HepG2 (cell line): ENCODE data around the gene PRDX2. TPM values are rescaled to one million over a fixed set of nuclear protein-coding genes. Genes with fewer than 3 reads are reported as not detected.

Experiments used
- AGO1 ChIP-seq: fragments of 200-400 bp; formaldehyde crosslinking; IDR thresholded peaks from 2 replicates; pipeline ENCODE4 v1.6.1; 2017; ENCODE audit warnings: mild to moderate bottlenecking, low read depth, low read length, moderate library complexity; ENCODE audit not compliant: poor library complexity, severe bottlenecking
- ATAD3A ChIP-seq: sonication (generic); formaldehyde crosslinking; IDR thresholded peaks from 2 replicates; pipeline ENCODE4 v1.4.0; 2020; ENCODE audit warnings: missing genetic modification reagents
- ATF7 ChIP-seq, 2 experiments: fragments of 450-650 bp in 1 of 2; sonication (generic) in 1 of 2; formaldehyde crosslinking in 1 of 2; IDR thresholded peaks; 2 replicates each; pipeline versions ENCODE4 v1.4.0 to v1.6.1; 2016 to 2020; ENCODE audit warnings: antibody characterized with exemption in 1 of 2, mild to moderate bottlenecking in 1 of 2, missing genetic modification reagents in 1 of 2
- CBX5 ChIP-seq: sonication (generic); formaldehyde crosslinking; IDR thresholded peaks from 2 replicates; pipeline ENCODE4 v1.4.0; 2020; ENCODE audit warnings: missing genetic modification reagents, borderline replicate concordance
- CCDC6 ChIP-seq: sonication (generic); formaldehyde crosslinking; IDR thresholded peaks from 2 replicates; pipeline ENCODE4 v1.8.1; 2022; ENCODE audit warnings: mild to moderate bottlenecking, missing genetic modification reagents, moderate library complexity
- KMT2A ChIP-seq: sonication (generic); formaldehyde crosslinking; IDR thresholded peaks from 2 replicates; pipeline ENCODE4 v1.4.0; 2020; ENCODE audit warnings: missing genetic modification reagents
- SP140L ChIP-seq: sonication (generic); formaldehyde crosslinking; IDR thresholded peaks from 2 replicates; pipeline ENCODE4 v1.4.0; 2020; ENCODE audit warnings: missing genetic modification reagents, borderline replicate concordance
- TBL1XR1 ChIP-seq: fragments of 150-350 bp; IDR thresholded peaks from 2 replicates; pipeline ENCODE4 v1.6.1; 2014; ENCODE audit warnings: borderline replicate concordance, low read length; ENCODE audit not compliant: partially characterized antibody
- TEAD3 ChIP-seq: optimal IDR thresholded peaks from 2 replicates; pipeline ENCODE3; 2016; ENCODE audit warnings: borderline replicate concordance
- TMF1 ChIP-seq: sonication (generic); formaldehyde crosslinking; IDR thresholded peaks from 2 replicates; pipeline ENCODE4 v1.8.1; 2022; ENCODE audit warnings: low read depth, missing genetic modification reagents
- TP53 ChIP-seq: sonication (generic); formaldehyde crosslinking; conservative IDR thresholded peaks from 2 replicates; pipeline ENCODE4 v1.4.0; 2020; ENCODE audit warnings: missing genetic modification reagents
- ZFP90 ChIP-seq: sonication (generic); formaldehyde crosslinking; IDR thresholded peaks from 2 replicates; pipeline ENCODE4 v1.8.0; 2022; ENCODE audit warnings: missing genetic modification reagents, mild to moderate bottlenecking, inconsistent platforms, borderline replicate concordance
- ZNF503 ChIP-seq: sonication (generic); formaldehyde crosslinking; IDR thresholded peaks from 2 replicates; pipeline ENCODE4 v1.4.0; 2020; ENCODE audit warnings: missing genetic modification reagents
- ZNF556 ChIP-seq: sonication (generic); formaldehyde crosslinking; IDR thresholded peaks from 2 replicates; pipeline ENCODE4 v1.4.0; 2020; ENCODE audit warnings: mild to moderate bottlenecking, missing genetic modification reagents, borderline replicate concordance
- ZNF562 ChIP-seq: sonication (generic); formaldehyde crosslinking; IDR thresholded peaks from 2 replicates; pipeline ENCODE4 v1.8.0; 2022; ENCODE audit warnings: missing genetic modification reagents, borderline replicate concordance
- ZNF788 ChIP-seq: sonication (generic); formaldehyde crosslinking; IDR thresholded peaks from 2 replicates; pipeline ENCODE4 v1.5.0; 2020; ENCODE audit warnings: mild to moderate bottlenecking, missing genetic modification reagents, borderline replicate concordance
- polyA plus RNA-seq, 8 experiments: library from polyadenylated mRNA; depleted of rRNA in 3 of 8; stranded (reverse) in 7 of 8; unstranded in 1 of 8; fragments of >200 nt; fragmentation: Illumina TruSeq in 4 of 8; extraction: Trizol in 4 of 8; gene quantifications; 2 replicates each; pipeline versions ENCODE4 v1.2.1 to v1.2.3, GENCODE V29; 2011 to 2016; ENCODE audit warnings: low read depth in 4 of 8, missing spikeins in 1 of 8, mixed read lengths in 1 of 8; ENCODE audit not compliant: insufficient read depth in 1 of 8
- total RNA-seq, 5 experiments: library from RNA; depleted of rRNA; stranded (reverse); fragments of >200 nt; fragmentation: Illumina TruSeq; extraction: Trizol; gene quantifications; 2 replicates each; pipeline ENCODE4 v1.2.3, GENCODE V29; 2016; ENCODE audit warnings: low read depth in 1 of 5
- TF ChIP-seq, protein P1 (sequence below): sonication (generic); formaldehyde crosslinking; IDR thresholded peaks from 2 replicates; pipeline ENCODE4 v1.4.0; 2020; ENCODE audit warnings: missing genetic modification reagents, borderline replicate concordance
- TF ChIP-seq, protein P2 (sequence below): sonication (generic); formaldehyde crosslinking; IDR thresholded peaks from 2 replicates; pipeline ENCODE4 v1.8.1; 2023; ENCODE audit warnings: mild to moderate bottlenecking, missing genetic modification reagents
- TF ChIP-seq, protein P3 (sequence below): sonication (generic); formaldehyde crosslinking; conservative IDR thresholded peaks from 2 replicates; pipeline ENCODE4 v1.4.0; 2020; ENCODE audit warnings: missing genetic modification reagents

PRDX2 gene
- total and polyA plus RNA-seq, 2 of the 13 experiments (the other 11 are each of a cell fraction or from before 2014, with no cell fraction given) = 218 to 381 TPM

- TF ChIP-seq ZNF788 (CRISPR knock-in tag) (peak; percentile 82; the same call in 1 of the 2 replicates), AGO1 (peak; percentile 35), TEAD3 (CRISPR knock-in tag) (peak; percentile 75), TP53 (CRISPR knock-in tag) (0 out of 2 replicates have a peak, but pooled peaks have one; percentile 72), ZNF503 (CRISPR knock-in tag) (peak; percentile 87), TMF1 (CRISPR knock-in tag) (0 out of 2 replicates have a peak, but pooled peaks have one; percentile 17), ATAD3A (no peak), ZNF556 (CRISPR knock-in tag) (peak; percentile 60; the same call in 1 of the 2 replicates), ATF7 (IDR thresholded peaks at IDR 0.05) (no peak), ATF7 (CRISPR knock-in tag; IDR thresholded peaks at IDR 0.05) (0 out of 2 replicates have a peak, but pooled peaks have one; percentile 55), KMT2A (peak; percentile 79; the same call in 1 of the 2 replicates), ZNF562 (CRISPR knock-in tag) (peak; percentile 35; the same call in 1 of the 2 replicates), CCDC6 (0 out of 2 replicates have a peak, but pooled peaks have one; percentile 22), TBL1XR1 (no peak), ZFP90 (CRISPR knock-in tag) (peak; percentile 88; the same call in 1 of the 2 replicates), CBX5 (CRISPR knock-in tag) (0 out of 2 replicates have a peak, but pooled peaks have one; percentile 46), SP140L (CRISPR knock-in tag) (no peak; the same call in 1 of the 2 replicates)
- TF ChIP-seq, protein P1, sequence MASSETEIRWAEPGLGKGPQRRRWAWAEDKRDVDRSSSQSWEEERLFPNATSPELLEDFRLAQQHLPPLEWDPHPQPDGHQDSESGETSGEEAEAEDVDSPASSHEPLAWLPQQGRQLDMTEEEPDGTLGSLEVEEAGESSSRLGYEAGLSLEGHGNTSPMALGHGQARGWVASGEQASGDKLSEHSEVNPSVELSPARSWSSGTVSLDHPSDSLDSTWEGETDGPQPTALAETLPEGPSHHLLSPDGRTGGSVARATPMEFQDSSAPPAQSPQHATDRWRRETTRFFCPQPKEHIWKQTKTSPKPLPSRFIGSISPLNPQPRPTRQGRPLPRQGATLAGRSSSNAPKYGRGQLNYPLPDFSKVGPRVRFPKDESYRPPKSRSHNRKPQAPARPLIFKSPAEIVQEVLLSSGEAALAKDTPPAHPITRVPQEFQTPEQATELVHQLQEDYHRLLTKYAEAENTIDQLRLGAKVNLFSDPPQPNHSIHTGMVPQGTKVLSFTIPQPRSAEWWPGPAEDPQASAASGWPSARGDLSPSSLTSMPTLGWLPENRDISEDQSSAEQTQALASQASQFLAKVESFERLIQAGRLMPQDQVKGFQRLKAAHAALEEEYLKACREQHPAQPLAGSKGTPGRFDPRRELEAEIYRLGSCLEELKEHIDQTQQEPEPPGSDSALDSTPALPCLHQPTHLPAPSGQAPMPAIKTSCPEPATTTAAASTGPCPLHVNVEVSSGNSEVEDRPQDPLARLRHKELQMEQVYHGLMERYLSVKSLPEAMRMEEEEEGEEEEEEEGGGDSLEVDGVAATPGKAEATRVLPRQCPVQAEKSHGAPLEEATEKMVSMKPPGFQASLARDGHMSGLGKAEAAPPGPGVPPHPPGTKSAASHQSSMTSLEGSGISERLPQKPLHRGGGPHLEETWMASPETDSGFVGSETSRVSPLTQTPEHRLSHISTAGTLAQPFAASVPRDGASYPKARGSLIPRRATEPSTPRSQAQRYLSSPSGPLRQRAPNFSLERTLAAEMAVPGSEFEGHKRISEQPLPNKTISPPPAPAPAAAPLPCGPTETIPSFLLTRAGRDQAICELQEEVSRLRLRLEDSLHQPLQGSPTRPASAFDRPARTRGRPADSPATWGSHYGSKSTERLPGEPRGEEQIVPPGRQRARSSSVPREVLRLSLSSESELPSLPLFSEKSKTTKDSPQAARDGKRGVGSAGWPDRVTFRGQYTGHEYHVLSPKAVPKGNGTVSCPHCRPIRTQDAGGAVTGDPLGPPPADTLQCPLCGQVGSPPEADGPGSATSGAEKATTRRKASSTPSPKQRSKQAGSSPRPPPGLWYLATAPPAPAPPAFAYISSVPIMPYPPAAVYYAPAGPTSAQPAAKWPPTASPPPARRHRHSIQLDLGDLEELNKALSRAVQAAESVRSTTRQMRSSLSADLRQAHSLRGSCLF (CRISPR knock-in tag) = peak; percentile 81; the same call in 1 of the 2 replicates
- TF ChIP-seq, protein P2, sequence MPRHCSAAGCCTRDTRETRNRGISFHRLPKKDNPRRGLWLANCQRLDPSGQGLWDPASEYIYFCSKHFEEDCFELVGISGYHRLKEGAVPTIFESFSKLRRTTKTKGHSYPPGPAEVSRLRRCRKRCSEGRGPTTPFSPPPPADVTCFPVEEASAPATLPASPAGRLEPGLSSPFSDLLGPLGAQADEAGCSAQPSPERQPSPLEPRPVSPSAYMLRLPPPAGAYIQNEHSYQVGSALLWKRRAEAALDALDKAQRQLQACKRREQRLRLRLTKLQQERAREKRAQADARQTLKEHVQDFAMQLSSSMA (CRISPR knock-in tag) = peak; percentile 91
- TF ChIP-seq, protein P3, sequence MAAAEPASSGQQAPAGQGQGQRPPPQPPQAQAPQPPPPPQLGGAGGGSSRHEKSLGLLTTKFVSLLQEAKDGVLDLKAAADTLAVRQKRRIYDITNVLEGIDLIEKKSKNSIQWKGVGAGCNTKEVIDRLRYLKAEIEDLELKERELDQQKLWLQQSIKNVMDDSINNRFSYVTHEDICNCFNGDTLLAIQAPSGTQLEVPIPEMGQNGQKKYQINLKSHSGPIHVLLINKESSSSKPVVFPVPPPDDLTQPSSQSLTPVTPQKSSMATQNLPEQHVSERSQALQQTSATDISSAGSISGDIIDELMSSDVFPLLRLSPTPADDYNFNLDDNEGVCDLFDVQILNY (CRISPR knock-in tag) = peak; percentile 94
Observed at GRCh38 chr19:12806242-12807081, 4.9 kb upstream of the PRDX2 start, which contains the start of gene RNASEH2A (continued).
